K562 (cell line): ENCODE results near the gene TAS2R41. TPM values are rescaled to one million over a fixed set of nuclear protein-coding genes. Genes with fewer than 3 reads are reported as not detected.
A peak's percentile ranks its signal among the peaks of the same experiment; 100 is the strongest.

ENCODE experiments used
- ARID2 ChIP-seq: fragments of 450-650 bp; IDR thresholded peaks from 2 replicates; pipeline ENCODE4 v1.6.1; 2017; ENCODE audit warnings: antibody characterized with exemption, mild to moderate bottlenecking
- ARID3A ChIP-seq: IDR thresholded peaks from 2 replicates; pipeline ENCODE4 v1.6.1; 2012; ENCODE audit warnings: low read depth, low read length, improper control_type of control experiment, borderline replicate concordance
- CBX8 ChIP-seq: fragments of 200-600 bp; sonication (generic); IDR thresholded peaks from 2 replicates; pipeline ENCODE4 v1.6.1; 2012; ENCODE audit warnings: borderline replicate concordance, mixed run types, low read depth, mild to moderate bottlenecking, moderate library complexity, mixed read lengths, low read length, control low read depth, inconsistent platforms; ENCODE audit not compliant: poor library complexity, severe bottlenecking; ENCODE audit errors: extremely low read depth
- ELF1 ChIP-seq: fragments of 200-800 bp; sonication (Bioruptor generic); IDR thresholded peaks from 2 replicates; pipeline ENCODE4 v1.6.1; 2016; ENCODE audit warnings: missing genetic modification characterization, missing compliant biosample characterization
- GABPA ChIP-seq: fragments of 200-800 bp; sonication (Bioruptor generic); conservative IDR thresholded peaks from 2 replicates; pipeline ENCODE4 v1.6.1; 2016; ENCODE audit warnings: low read depth, missing genetic modification characterization, missing compliant biosample characterization
- HBP1 ChIP-seq: fragments of 450-650 bp; formaldehyde crosslinking; IDR thresholded peaks from 2 replicates; pipeline ENCODE4 v1.4.0; 2022; ENCODE audit warnings: missing genetic modification characterization
- KLF10 ChIP-seq: fragments of 250-450 bp; sonication (Bioruptor Pico); IDR thresholded peaks from 2 replicates; pipeline ENCODE4 v1.6.1; 2021; ENCODE audit warnings: matching md5 sums
- NFIX ChIP-seq: fragments of 250-450 bp; sonication (Bioruptor Pico); IDR thresholded peaks from 2 replicates; pipeline ENCODE4 v1.4.0; 2020; ENCODE audit warnings: low read depth, mild to moderate bottlenecking, moderate library complexity
- PHF21A ChIP-seq: fragments of 450-650 bp; IDR thresholded peaks from 2 replicates; pipeline ENCODE4 v1.6.1; 2017; ENCODE audit warnings: low read depth, borderline replicate concordance
- PRDM10 ChIP-seq: fragments of 450-650 bp; IDR thresholded peaks from 2 replicates; pipeline ENCODE4 v1.6.1; 2018; ENCODE audit not compliant: partially characterized antibody
- PTRF ChIP-seq: fragments of 450-650 bp; IDR thresholded peaks from 2 replicates; pipeline ENCODE4 v1.6.1; 2016; ENCODE audit warnings: mild to moderate bottlenecking, missing genetic modification characterization, missing compliant biosample characterization
- SMARCE1 ChIP-seq: fragments of 450-650 bp; IDR thresholded peaks from 2 replicates; pipeline ENCODE4 v1.7.1; 2016; ENCODE audit warnings: mild to moderate bottlenecking
- UBTF ChIP-seq, 2 experiments: IDR thresholded peaks; 2 replicates each; pipeline ENCODE4 v1.6.1; 2012; ENCODE audit warnings: improper control_type of control experiment in 2 of 2, low read depth in 2 of 2, low read length in 2 of 2, borderline replicate concordance in 1 of 2
- ZNF311 ChIP-seq: fragments of 250-450 bp; sonication (Bioruptor Pico); IDR thresholded peaks from 2 replicates; pipeline ENCODE4 v1.4.0; 2020; ENCODE audit warnings: mild to moderate bottlenecking, moderate library complexity
- ZNF398 ChIP-seq: fragments of 250-450 bp; sonication (Bioruptor Pico); IDR thresholded peaks from 2 replicates; pipeline ENCODE4 v1.8.0; 2021; ENCODE audit warnings: moderate library complexity, mild to moderate bottlenecking, inconsistent platforms
- ZNF408 ChIP-seq: fragments of 250-450 bp; sonication (Bioruptor Pico); IDR thresholded peaks from 2 replicates; pipeline ENCODE4 v1.4.0; 2020; ENCODE audit warnings: low read depth, mild to moderate bottlenecking, moderate library complexity
- ZNF436 ChIP-seq: fragments of 250-450, 450-650 bp; sonication (Bioruptor Pico); formaldehyde crosslinking; IDR thresholded peaks from 2 replicates; pipeline ENCODE4 v1.7.0; 2020; ENCODE audit warnings: mild to moderate bottlenecking
- polyA plus RNA-seq, 8 experiments: library from polyadenylated mRNA; depleted of rRNA in 4 of 8; stranded (reverse) in 5 of 8; unstranded in 3 of 8; fragments of >200 nt; fragmentation: Nextera tagmentation in 2 of 8; fragmentation: Illumina TruSeq in 1 of 8; extraction: Ambion mirVana in 2 of 8; extraction: Trizol in 1 of 8; gene quantifications; 2 replicates each; pipeline versions ENCODE4 v1.2.1 to v1.2.3, GENCODE V29; 2011 to 2014; ENCODE audit warnings: inconsistent platforms in 1 of 8, missing spikeins in 1 of 8
- total RNA-seq, 7 experiments: library from RNA; depleted of rRNA in 6 of 7; stranded (reverse); fragments of >200 nt in 6 of 7; fragmentation: Illumina TruSeq in 2 of 7; extraction: Trizol in 2 of 7; gene quantifications; 2 replicates each; pipeline versions ENCODE4 v1.2.1 to v1.2.3, GENCODE V29; 2011 to 2021; ENCODE audit warnings: low replicate concordance in 1 of 7

Gene TAS2R41
- total and polyA plus RNA-seq, 9 of the 15 experiments (the other 6 are each of a cell fraction or from before 2014, with no cell fraction given) = not detected

GRCh38 chr7:143492043-143492471 lies 14.4 kb downstream of the TAS2R41 start (continued):
- no peak for TF ChIP-seq UBTF (IDR thresholded peaks at IDR 0.05; ENCODE audit: borderline replicate concordance in 1 of 2, low read depth in 2 of 2, low read length in 2 of 2)
- no peak for TF ChIP-seq ARID2
- no peak for TF ChIP-seq CBX8
- no peak for TF ChIP-seq NFIX (CRISPR knock-in tag)
- no peak for TF ChIP-seq ELF1 (tag)
- TF ChIP-seq ZNF311 = no peak
- TF ChIP-seq GABPA (tag) = no peak
- no peak for TF ChIP-seq PRDM10
- TF ChIP-seq ZNF408 (CRISPR knock-in tag) = no peak
- no peak for TF ChIP-seq ZNF398 (CRISPR knock-in tag)
- TF ChIP-seq HBP1 (CRISPR knock-in tag) = no peak
- no peak for TF ChIP-seq ARID3A
- TF ChIP-seq KLF10 = no peak
- peak; percentile 99 for TF ChIP-seq SMARCE1
- TF ChIP-seq ZNF436 (CRISPR knock-in tag) = no peak
- TF ChIP-seq PHF21A = no peak
- no peak for TF ChIP-seq PTRF (tag)
